ENCODE measurements around the gene CPNE2.

CPNE2 gene

GRCh38 chr16:57091975-57092785, at the start of gene CPNE2:
Gene CPNE2 (plus strand): TSS chr16:57092583. CDS start chr16:57110743, 18,160 bp downstream.
- H3K9me3 ChIP-seq (ENCODE audit: control insufficient read depth in 2 of 2, low read length in 2 of 2) = no peaks in the 10 kb centered on the region
- peaks cover 14 to 25% of the 10 kb centered on the region in 2 donors for H3K4me1 ChIP-seq (ENCODE audit: control insufficient read depth in 2 of 2, insufficient read depth in 2 of 2, low read length in 2 of 2)
- peaks cover 0 to 2% of the 10 kb centered on the region in 2 donors for H3K36me3 ChIP-seq (ENCODE audit: control insufficient read depth in 2 of 2, insufficient read depth in 2 of 2, low read length in 2 of 2)
- H3K27ac ChIP-seq (ENCODE audit: low read depth in 2 of 2, low read length in 2 of 2) = peak within 1 kb of the TSS; percentile 65 to 72
- no peaks in the 10 kb centered on the region for H3K27me3 ChIP-seq (ENCODE audit: control insufficient read depth in 2 of 2, insufficient read depth in 2 of 2, low read length in 2 of 2)
- H3K9ac ChIP-seq (ENCODE audit: low read depth in 1 of 2, low read length in 2 of 2) = peak within 1 kb of the TSS; percentile 80 to 83
- H3K4me3 ChIP-seq (ENCODE audit: low read length in 2 of 2) = peak within 1 kb of the TSS; percentile 72 to 75

- Histone ChIP-seq H3K27ac (ENCODE audit: low read depth in 2 of 2, low read length in 2 of 2) (no peak overlapping the region), H3K4me3 (ENCODE audit: low read length in 2 of 2) (no peak overlapping the region), H3K36me3 (ENCODE audit: control insufficient read depth in 2 of 2, insufficient read depth in 2 of 2, low read length in 2 of 2) (peaks cover 38 to 47% of the 10 kb centered on the region in 2 donors), H3K9ac (ENCODE audit: low read depth in 1 of 2, low read length in 2 of 2) (no peak overlapping the region), H3K4me1 (ENCODE audit: control insufficient read depth in 2 of 2, insufficient read depth in 2 of 2, low read length in 2 of 2) (peaks cover 0 to 6% of the 10 kb centered on the region in 2 donors), H3K9me3 (ENCODE audit: control insufficient read depth in 2 of 2, low read length in 2 of 2) (no peaks in the 10 kb centered on the region), H3K27me3 (ENCODE audit: control insufficient read depth in 2 of 2, insufficient read depth in 2 of 2, low read length in 2 of 2) (no peaks in the 10 kb centered on the region)
Measured at GRCh38 chr16:57043248-57043647, 49.1 kb upstream of the CPNE2 start.

GRCh38 chr16:57044931-57045693, 47.3 kb upstream of the CPNE2 start:
- no peaks in the 10 kb centered on the region for H3K9me3 ChIP-seq (ENCODE audit: control insufficient read depth in 2 of 2, low read length in 2 of 2)
- H3K9ac ChIP-seq (ENCODE audit: low read depth in 1 of 2, low read length in 2 of 2) = no peak overlapping the region
- no peak overlapping the region for H3K27ac ChIP-seq (ENCODE audit: low read depth in 2 of 2, low read length in 2 of 2)
- peaks cover 32 to 41% of the 10 kb centered on the region in 2 donors for H3K36me3 ChIP-seq (ENCODE audit: control insufficient read depth in 2 of 2, insufficient read depth in 2 of 2, low read length in 2 of 2)
- peaks cover 0 to 2% of the 10 kb centered on the region in 2 donors for H3K4me1 ChIP-seq (ENCODE audit: control insufficient read depth in 2 of 2, insufficient read depth in 2 of 2, low read length in 2 of 2)
- H3K4me3 ChIP-seq (ENCODE audit: low read length in 2 of 2) = peak overlapping the region in 1 of 2 donors; percentile 26
- no peaks in the 10 kb centered on the region for H3K27me3 ChIP-seq (ENCODE audit: control insufficient read depth in 2 of 2, insufficient read depth in 2 of 2, low read length in 2 of 2)

GRCh38 chr16:57045694-57046381, 46.5 kb upstream of the CPNE2 start:
- Histone ChIP-seq H3K27me3 (ENCODE audit: control insufficient read depth in 2 of 2, insufficient read depth in 2 of 2, low read length in 2 of 2) (no peaks in the 10 kb centered on the region), H3K4me1 (ENCODE audit: control insufficient read depth in 2 of 2, insufficient read depth in 2 of 2, low read length in 2 of 2) (peaks cover 0 to 2% of the 10 kb centered on the region in 2 donors), H3K9me3 (ENCODE audit: control insufficient read depth in 2 of 2, low read length in 2 of 2) (no peaks in the 10 kb centered on the region), H3K4me3 (ENCODE audit: low read length in 2 of 2) (peak overlapping the region in 1 of 2 donors; percentile 26), H3K36me3 (ENCODE audit: control insufficient read depth in 2 of 2, insufficient read depth in 2 of 2, low read length in 2 of 2) (peaks cover 27 to 34% of the 10 kb centered on the region in 2 donors), H3K27ac (ENCODE audit: low read depth in 2 of 2, low read length in 2 of 2) (no peak overlapping the region), H3K9ac (ENCODE audit: low read depth in 1 of 2, low read length in 2 of 2) (no peak overlapping the region)

- Histone ChIP-seq H3K36me3 (ENCODE audit: control insufficient read depth in 2 of 2, insufficient read depth in 2 of 2, low read length in 2 of 2) (peaks cover 19 to 36% of the 10 kb centered on the region in 2 donors), H3K9ac (ENCODE audit: low read depth in 1 of 2, low read length in 2 of 2) (no peak overlapping the region)
Measured at GRCh38 chr16:57048095-57048494, 44.3 kb upstream of the CPNE2 start.

GRCh38 chr16:57049678-57050077, 42.7 kb upstream of the CPNE2 start:
- Histone ChIP-seq H3K9me3 (ENCODE audit: control insufficient read depth in 2 of 2, low read length in 2 of 2) (no peaks in the 10 kb centered on the region), H3K4me3 (ENCODE audit: low read length in 2 of 2) (no peak overlapping the region), H3K4me1 (ENCODE audit: control insufficient read depth in 2 of 2, insufficient read depth in 2 of 2, low read length in 2 of 2) (peaks cover 0 to 2% of the 10 kb centered on the region in 2 donors), H3K36me3 (ENCODE audit: control insufficient read depth in 2 of 2, insufficient read depth in 2 of 2, low read length in 2 of 2) (peaks cover 16 to 34% of the 10 kb centered on the region in 2 donors), H3K9ac (ENCODE audit: low read depth in 1 of 2, low read length in 2 of 2) (no peak overlapping the region), H3K27me3 (ENCODE audit: control insufficient read depth in 2 of 2, insufficient read depth in 2 of 2, low read length in 2 of 2) (no peaks in the 10 kb centered on the region), H3K27ac (ENCODE audit: low read depth in 2 of 2, low read length in 2 of 2) (no peak overlapping the region)

More at GRCh38 chr16:57048095-57048494, 44.3 kb upstream of the CPNE2 start:
- no peaks in the 10 kb centered on the region for H3K9me3 ChIP-seq (ENCODE audit: control insufficient read depth in 2 of 2, low read length in 2 of 2)
- H3K4me1 ChIP-seq (ENCODE audit: control insufficient read depth in 2 of 2, insufficient read depth in 2 of 2, low read length in 2 of 2) = peaks cover 0 to 2% of the 10 kb centered on the region in 2 donors
- no peaks in the 10 kb centered on the region for H3K27me3 ChIP-seq (ENCODE audit: control insufficient read depth in 2 of 2, insufficient read depth in 2 of 2, low read length in 2 of 2)
- H3K4me3 ChIP-seq (ENCODE audit: low read length in 2 of 2) = no peak overlapping the region
- no peak overlapping the region for H3K27ac ChIP-seq (ENCODE audit: low read depth in 2 of 2, low read length in 2 of 2)

- Histone ChIP-seq H3K27ac (ENCODE audit: low read depth in 2 of 2, low read length in 2 of 2) (no peak overlapping the region), H3K27me3 (ENCODE audit: control insufficient read depth in 2 of 2, insufficient read depth in 2 of 2, low read length in 2 of 2) (no peaks in the 10 kb centered on the region), H3K9me3 (ENCODE audit: control insufficient read depth in 2 of 2, low read length in 2 of 2) (no peaks in the 10 kb centered on the region), H3K4me3 (ENCODE audit: low read length in 2 of 2) (no peak overlapping the region), H3K4me1 (ENCODE audit: control insufficient read depth in 2 of 2, insufficient read depth in 2 of 2, low read length in 2 of 2) (no peaks in the 10 kb centered on the region), H3K36me3 (ENCODE audit: control insufficient read depth in 2 of 2, insufficient read depth in 2 of 2, low read length in 2 of 2) (peaks cover 26 to 41% of the 10 kb centered on the region in 2 donors), H3K9ac (ENCODE audit: low read depth in 1 of 2, low read length in 2 of 2) (no peak overlapping the region)
Measured at GRCh38 chr16:57051696-57052228, 40.6 kb upstream of the CPNE2 start.

GRCh38 chr16:57053206-57053605, 39.2 kb upstream of the CPNE2 start:
- Histone ChIP-seq H3K4me1 (ENCODE audit: control insufficient read depth in 2 of 2, insufficient read depth in 2 of 2, low read length in 2 of 2) (no peaks in the 10 kb centered on the region), H3K27me3 (ENCODE audit: control insufficient read depth in 2 of 2, insufficient read depth in 2 of 2, low read length in 2 of 2) (no peaks in the 10 kb centered on the region), H3K4me3 (ENCODE audit: low read length in 2 of 2) (no peak overlapping the region), H3K36me3 (ENCODE audit: control insufficient read depth in 2 of 2, insufficient read depth in 2 of 2, low read length in 2 of 2) (peaks cover 23 to 38% of the 10 kb centered on the region in 2 donors), H3K9ac (ENCODE audit: low read depth in 1 of 2, low read length in 2 of 2) (no peak overlapping the region), H3K9me3 (ENCODE audit: control insufficient read depth in 2 of 2, low read length in 2 of 2) (no peaks in the 10 kb centered on the region), H3K27ac (ENCODE audit: low read depth in 2 of 2, low read length in 2 of 2) (no peak overlapping the region)

- Histone ChIP-seq H3K9me3 (ENCODE audit: control insufficient read depth in 2 of 2, low read length in 2 of 2) (no peaks in the 10 kb centered on the region), H3K4me1 (ENCODE audit: control insufficient read depth in 2 of 2, insufficient read depth in 2 of 2, low read length in 2 of 2) (no peaks in the 10 kb centered on the region), H3K4me3 (ENCODE audit: low read length in 2 of 2) (no peak overlapping the region), H3K9ac (ENCODE audit: low read depth in 1 of 2, low read length in 2 of 2) (no peak overlapping the region), H3K27me3 (ENCODE audit: control insufficient read depth in 2 of 2, insufficient read depth in 2 of 2, low read length in 2 of 2) (no peaks in the 10 kb centered on the region), H3K36me3 (ENCODE audit: control insufficient read depth in 2 of 2, insufficient read depth in 2 of 2, low read length in 2 of 2) (peaks cover 25 to 47% of the 10 kb centered on the region in 2 donors), H3K27ac (ENCODE audit: low read depth in 2 of 2, low read length in 2 of 2) (no peak overlapping the region)
Measured at GRCh38 chr16:57054338-57054737, 38.0 kb upstream of the CPNE2 start.

Measured in mucosa of rectum (tissue), 2 donors.